ENCODE results near the gene MRPS24.
"Not testable (repeated sequence)": the region's sequence is repeated elsewhere in the genome, so short reads cannot be mapped to it uniquely, and the experiment has no call there.

Gene MRPS24

GRCh38 chr7:43825391-43825808 lies 43.9 kb downstream of the MRPS24 start:
- no peaks in the 10 kb centered on the region for H3K9me3 ChIP-seq (ENCODE audit: control insufficient read depth in 1 of 2, low read length in 2 of 2)
- no peak overlapping the region for H3K27ac ChIP-seq (ENCODE audit: low read length)
- H3K4me1 ChIP-seq (ENCODE audit: control insufficient read depth in 1 of 2, insufficient read depth in 2 of 2, low read length in 2 of 2) = no peaks in the 10 kb centered on the region
- no peaks in the 10 kb centered on the region for H3K27me3 ChIP-seq (ENCODE audit: low read depth, low read length)
- H3K36me3 ChIP-seq (ENCODE audit: control insufficient read depth in 1 of 2, insufficient read depth in 2 of 2, low read length in 2 of 2) = no peaks in the 10 kb centered on the region
- no peak overlapping the region for H3K4me3 ChIP-seq (ENCODE audit: low read depth in 1 of 2, low read length in 2 of 2)

- Histone ChIP-seq H3K9me3 (ENCODE audit: control insufficient read depth in 1 of 2, low read length in 2 of 2) (no peaks in the 10 kb centered on the region), H3K4me1 (ENCODE audit: control insufficient read depth in 1 of 2, insufficient read depth in 2 of 2, low read length in 2 of 2) (no peaks in the 10 kb centered on the region), H3K36me3 (ENCODE audit: control insufficient read depth in 1 of 2, insufficient read depth in 2 of 2, low read length in 2 of 2) (no peaks in the 10 kb centered on the region), H3K4me3 (ENCODE audit: low read depth in 1 of 2, low read length in 2 of 2) (no peak overlapping the region), H3K27ac (ENCODE audit: low read length) (no peak overlapping the region), H3K27me3 (ENCODE audit: low read depth, low read length) (no peaks in the 10 kb centered on the region)
Observed at GRCh38 chr7:43824963-43825362, 44.4 kb downstream of the MRPS24 start.

- not testable (repeated sequence) for H3K36me3 ChIP-seq (ENCODE audit: control insufficient read depth in 1 of 2, insufficient read depth in 2 of 2, low read length in 2 of 2); H3K4me1 ChIP-seq (ENCODE audit: control insufficient read depth in 1 of 2, insufficient read depth in 2 of 2, low read length in 2 of 2); H3K9me3 ChIP-seq (ENCODE audit: control insufficient read depth in 1 of 2, low read length in 2 of 2); H3K27me3 ChIP-seq (ENCODE audit: low read depth, low read length); H3K4me3 ChIP-seq (ENCODE audit: low read depth in 1 of 2, low read length in 2 of 2); H3K27ac ChIP-seq (ENCODE audit: low read length)
Observed at GRCh38 chr7:43824513-43824912, 44.8 kb downstream of the MRPS24 start.

- Histone ChIP-seq H3K27me3 (ENCODE audit: low read depth, low read length) (no peaks in the 10 kb centered on the region), H3K4me1 (ENCODE audit: control insufficient read depth in 1 of 2, insufficient read depth in 2 of 2, low read length in 2 of 2) (no peaks in the 10 kb centered on the region), H3K4me3 (ENCODE audit: low read depth in 1 of 2, low read length in 2 of 2) (no peak overlapping the region), H3K36me3 (ENCODE audit: control insufficient read depth in 1 of 2, insufficient read depth in 2 of 2, low read length in 2 of 2) (no peaks in the 10 kb centered on the region), H3K27ac (ENCODE audit: low read length) (no peak overlapping the region), H3K9me3 (ENCODE audit: control insufficient read depth in 1 of 2, low read length in 2 of 2) (no peaks in the 10 kb centered on the region)
Observed at GRCh38 chr7:43823941-43824340, 45.4 kb downstream of the MRPS24 start.

GRCh38 chr7:43823425-43823824 lies 45.9 kb downstream of the MRPS24 start:
- not testable (repeated sequence) for H3K36me3 ChIP-seq (ENCODE audit: control insufficient read depth in 1 of 2, insufficient read depth in 2 of 2, low read length in 2 of 2); H3K9me3 ChIP-seq (ENCODE audit: control insufficient read depth in 1 of 2, low read length in 2 of 2); H3K27ac ChIP-seq (ENCODE audit: low read length); H3K4me3 ChIP-seq (ENCODE audit: low read depth in 1 of 2, low read length in 2 of 2); H3K4me1 ChIP-seq (ENCODE audit: control insufficient read depth in 1 of 2, insufficient read depth in 2 of 2, low read length in 2 of 2); H3K27me3 ChIP-seq (ENCODE audit: low read depth, low read length)
